Upper lobe of left lung (tissue), 4 donors: Measurements from ENCODE around the gene NTN1.

Source experiments
- CTCF ChIP-seq, 6 experiments: fragments of 450-650 bp in 4 of 6; fragments of 200-600 bp in 2 of 6; sonication (generic) in 2 of 6; IDR thresholded peaks; one replicate each; pipeline ENCODE4 v1.5.1; 2016 to 2019; ENCODE audit warnings: antibody characterized with exemption in 6 of 6
- EP300 ChIP-seq, 4 donors: sonication (generic); formaldehyde crosslinking; IDR thresholded peaks; one replicate each; pipeline ENCODE4 v1.5.1; 2017; ENCODE audit warnings: antibody characterized with exemption in 4 of 4, control low read depth in 2 of 4
- POLR2A ChIP-seq, 4 donors: fragments of 450-650 bp; IDR thresholded peaks; one replicate each; pipeline ENCODE4 v1.5.1; 2016 to 2017; ENCODE audit warnings: antibody characterized with exemption in 4 of 4, mild to moderate bottlenecking in 2 of 4
- POLR2AphosphoS5 ChIP-seq, 2 donors: sonication (generic); formaldehyde crosslinking; IDR thresholded peaks; one replicate each; pipeline ENCODE4 v1.5.1; 2017; ENCODE audit warnings: antibody characterized with exemption in 2 of 2

- TF ChIP-seq CTCF (IDR thresholded peaks at IDR 0.05) (no peak), EP300 (IDR thresholded peaks at IDR 0.05) (no peak), POLR2A (IDR thresholded peaks at IDR 0.05) (no peak), POLR2AphosphoS5 (IDR thresholded peaks at IDR 0.05) (no peak)
These were observed 212.5 kb downstream of the NTN1 start for GRCh38 chr17:9233761-9234160.
